ENCODE measurements around the gene BCL11B.

BCL11B gene

DNA sequence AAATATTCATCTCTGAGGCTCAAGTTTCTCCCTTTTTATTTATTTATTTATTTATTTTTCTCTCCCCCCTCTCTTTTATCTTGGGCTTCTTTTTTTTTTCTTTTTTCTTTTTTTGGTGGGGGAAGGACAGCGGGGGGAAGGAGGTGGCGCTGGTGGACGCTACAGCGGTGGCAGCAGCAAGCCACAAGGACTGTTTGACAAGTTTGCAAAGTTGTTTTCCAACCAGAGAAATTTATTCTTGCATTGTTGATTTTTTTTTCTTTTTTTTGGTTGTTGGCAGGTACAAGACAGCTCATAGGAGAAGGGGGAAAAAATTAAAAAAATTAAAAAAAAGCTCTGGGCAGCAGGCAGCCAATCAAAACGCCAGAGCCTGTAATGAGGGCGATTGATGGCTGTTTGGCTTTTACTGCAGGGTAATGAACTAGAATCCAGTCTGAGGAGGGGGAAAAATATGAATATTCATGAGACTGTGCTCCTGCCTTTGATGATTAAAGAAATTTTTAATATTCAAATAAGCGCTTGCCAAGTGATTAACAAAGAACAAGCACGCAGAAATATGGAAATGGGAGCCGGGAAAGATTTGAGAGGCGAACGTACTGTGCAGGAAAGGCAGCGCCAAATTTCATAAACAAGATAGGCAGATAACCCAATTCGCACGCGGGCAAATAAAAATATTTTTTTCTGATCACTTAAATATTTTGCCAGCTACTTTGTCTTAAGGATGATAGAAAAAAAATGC is 36.2 kb downstream of the BCL11B start:
- no peak for DNase-seq (ENCODE audit: low read depth)
- no peak overlapping the region for H3K4me3 ChIP-seq (ENCODE audit: control insufficient read depth, low read depth, low read length)
- TF ChIP-seq, protein P1, sequence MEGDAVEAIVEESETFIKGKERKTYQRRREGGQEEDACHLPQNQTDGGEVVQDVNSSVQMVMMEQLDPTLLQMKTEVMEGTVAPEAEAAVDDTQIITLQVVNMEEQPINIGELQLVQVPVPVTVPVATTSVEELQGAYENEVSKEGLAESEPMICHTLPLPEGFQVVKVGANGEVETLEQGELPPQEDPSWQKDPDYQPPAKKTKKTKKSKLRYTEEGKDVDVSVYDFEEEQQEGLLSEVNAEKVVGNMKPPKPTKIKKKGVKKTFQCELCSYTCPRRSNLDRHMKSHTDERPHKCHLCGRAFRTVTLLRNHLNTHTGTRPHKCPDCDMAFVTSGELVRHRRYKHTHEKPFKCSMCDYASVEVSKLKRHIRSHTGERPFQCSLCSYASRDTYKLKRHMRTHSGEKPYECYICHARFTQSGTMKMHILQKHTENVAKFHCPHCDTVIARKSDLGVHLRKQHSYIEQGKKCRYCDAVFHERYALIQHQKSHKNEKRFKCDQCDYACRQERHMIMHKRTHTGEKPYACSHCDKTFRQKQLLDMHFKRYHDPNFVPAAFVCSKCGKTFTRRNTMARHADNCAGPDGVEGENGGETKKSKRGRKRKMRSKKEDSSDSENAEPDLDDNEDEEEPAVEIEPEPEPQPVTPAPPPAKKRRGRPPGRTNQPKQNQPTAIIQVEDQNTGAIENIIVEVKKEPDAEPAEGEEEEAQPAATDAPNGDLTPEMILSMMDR (IDR thresholded peaks at IDR 0.05; ENCODE audit: control insufficient read depth, insufficient read depth, low read depth, low read length, missing control alignments), result no peak

- H3K4me3 ChIP-seq (ENCODE audit: control insufficient read depth, low read depth, low read length), result no peak overlapping the region
- DNase-seq (ENCODE audit: low read depth), result no peak
- TF ChIP-seq, protein P1 (IDR thresholded peaks at IDR 0.05; ENCODE audit: control insufficient read depth, insufficient read depth, low read depth, low read length, missing control alignments), result no peak
Measured at GRCh38 chr14:99234961-99235571, 36.9 kb downstream of the BCL11B start.

DNA sequence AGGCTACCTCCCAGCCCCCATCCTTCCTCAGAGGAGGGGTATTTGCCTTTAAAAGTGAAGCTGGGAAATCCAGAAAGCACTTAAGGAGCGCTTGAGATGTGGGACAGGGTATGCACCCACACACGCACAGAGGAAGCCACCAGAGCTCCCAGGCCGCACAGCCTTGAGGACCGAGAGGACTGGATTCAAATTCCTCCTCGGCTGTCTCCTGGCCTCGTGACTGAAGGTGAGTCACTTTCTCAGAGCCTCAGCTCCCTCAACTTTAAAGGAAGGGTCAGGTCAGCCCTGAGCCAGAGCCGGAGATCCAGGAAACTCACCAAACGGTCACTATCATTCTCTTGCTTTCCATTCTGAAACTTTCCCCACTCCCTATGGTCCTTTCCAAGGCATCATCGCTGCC is 37.6 kb downstream of the BCL11B start:
- no peak for DNase-seq (ENCODE audit: low read depth)
- TF ChIP-seq, protein P1 (IDR thresholded peaks at IDR 0.05; ENCODE audit: control insufficient read depth, insufficient read depth, low read depth, low read length, missing control alignments), result no peak
- no peak overlapping the region for H3K4me3 ChIP-seq (ENCODE audit: control insufficient read depth, low read depth, low read length)

GRCh38 chr14:99233222-99234035 is 38.6 kb downstream of the BCL11B start:
- no peak for DNase-seq (ENCODE audit: low read depth)
- TF ChIP-seq, protein P1 (IDR thresholded peaks at IDR 0.05; ENCODE audit: control insufficient read depth, insufficient read depth, low read depth, low read length, missing control alignments), result no peak

GRCh38 chr14:99232714-99233214 is 39.2 kb downstream of the BCL11B start:
- H3K4me3 ChIP-seq (ENCODE audit: control insufficient read depth, low read depth, low read length), result no peak overlapping the region
- TF ChIP-seq, protein P1 (IDR thresholded peaks at IDR 0.05; ENCODE audit: control insufficient read depth, insufficient read depth, low read depth, low read length, missing control alignments), result no peak
- DNase-seq (ENCODE audit: low read depth), result no peak

More at GRCh38 chr14:99233222-99234035, 38.6 kb downstream of the BCL11B start:
- no peak overlapping the region for H3K4me3 ChIP-seq (ENCODE audit: control insufficient read depth, low read depth, low read length)
